T-helper 1 cell treated with Interleukin-12 subunit alpha and Interleukin-12 subunit beta and Interleukin-4 antibody, amounts not matched to agents 30 μg/mL and 1 μg/mL, for 36 hours (primary cell): Measurements from ENCODE around the gene ARSI.

Experiments used
- H3K27ac Mint-ChIP-seq: one replicate; pipeline ENCODE4 v1.8.0; 2021; ENCODE audit warnings: mild to moderate bottlenecking, mixed read lengths
- H3K27me3 Mint-ChIP-seq: one replicate; pipeline ENCODE4 v1.8.0; 2021; ENCODE audit warnings: low read depth, mixed read lengths
- H3K36me3 Mint-ChIP-seq: one replicate; pipeline ENCODE4 v1.8.0; 2021; ENCODE audit warnings: low read depth, mixed read lengths
- H3K4me1 Mint-ChIP-seq: one replicate; pipeline ENCODE4 v1.8.0; 2021; ENCODE audit warnings: low read depth, mixed read lengths
- H3K4me3 Mint-ChIP-seq: one replicate; pipeline ENCODE4 v1.8.0; 2021; ENCODE audit warnings: mild to moderate bottlenecking, moderate library complexity, mixed read lengths
- H3K9me3 Mint-ChIP-seq: one replicate; pipeline ENCODE4 v1.8.0; 2021; ENCODE audit warnings: mixed read lengths

The ARSI gene

DNA sequence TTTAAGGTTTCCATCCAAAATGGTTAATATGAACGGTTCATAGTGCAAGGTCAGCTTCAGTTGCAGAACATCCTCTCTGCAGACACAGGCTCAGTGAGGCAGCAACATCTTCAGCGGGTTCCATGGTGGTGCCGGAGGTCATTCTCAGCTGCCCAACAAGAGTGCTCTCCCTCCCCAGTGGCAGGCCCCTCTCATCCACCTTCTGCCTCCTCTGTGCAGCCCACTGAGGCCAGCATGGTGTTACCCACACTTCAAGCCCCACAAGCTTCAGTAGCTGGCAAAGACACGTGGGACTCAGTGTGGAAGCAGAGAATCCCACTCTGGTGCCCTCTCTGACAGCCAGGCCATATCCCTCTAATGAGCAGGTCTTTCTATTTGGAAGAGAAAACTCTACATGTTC lies 4.1 kb upstream of the ARSI start:
- Mint-ChIP-seq H3K4me1 (peaks cover 3% of the 10 kb centered on the region), H3K27ac (no peak overlapping the region), H3K4me3 (no peak overlapping the region), H3K27me3 (peaks cover 43% of the 10 kb centered on the region), H3K36me3 (no peaks in the 10 kb centered on the region), H3K9me3 (no peaks in the 10 kb centered on the region)

- Mint-ChIP-seq H3K27me3 (peaks cover 52% of the 10 kb centered on the region), H3K4me3 (no peak overlapping the region), H3K27ac (no peak overlapping the region), H3K36me3 (no peaks in the 10 kb centered on the region), H3K9me3 (no peaks in the 10 kb centered on the region), H3K4me1 (peaks cover 3% of the 10 kb centered on the region)
Measured at GRCh38 chr5:150305557-150305956, 2.9 kb upstream of the ARSI start.

GRCh38 chr5:150305095-150305494 lies 2.4 kb upstream of the ARSI start:
- Mint-ChIP-seq H3K36me3 (no peaks in the 10 kb centered on the region), H3K27me3 (peaks cover 55% of the 10 kb centered on the region), H3K4me1 (peaks cover 3% of the 10 kb centered on the region), H3K9me3 (no peaks in the 10 kb centered on the region), H3K4me3 (no peak overlapping the region), H3K27ac (no peak overlapping the region)

DNA sequence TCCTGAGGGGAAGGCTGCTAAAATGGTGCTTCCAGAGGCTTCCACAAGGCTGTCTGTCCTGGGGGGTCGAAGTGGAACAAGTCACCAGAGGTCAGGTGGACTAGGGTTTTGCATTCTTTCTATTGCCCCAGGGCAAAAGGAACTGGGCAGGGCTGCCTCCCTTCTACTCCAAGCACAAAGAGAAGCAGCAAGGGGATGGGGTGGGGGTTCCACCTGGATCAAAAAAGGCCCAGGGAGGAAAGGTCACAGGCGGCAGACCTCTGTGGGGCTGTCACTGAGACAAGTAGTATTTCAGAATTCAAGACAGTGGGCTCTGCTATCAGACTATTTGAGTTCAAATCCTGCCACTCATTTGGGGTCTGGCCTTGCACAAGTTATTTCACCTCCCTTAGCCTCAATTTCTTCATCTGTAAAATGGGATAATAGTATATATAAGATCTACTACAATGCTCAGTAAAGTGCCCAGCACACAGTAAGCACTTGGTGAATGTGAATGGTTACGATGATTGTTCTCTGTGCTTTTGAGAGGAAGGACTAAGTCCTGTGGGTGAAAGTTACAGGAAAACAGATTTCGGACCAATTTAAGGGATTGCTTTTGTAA lies 1.9 kb upstream of the ARSI start:
- H3K36me3 Mint-ChIP-seq, result no peaks in the 10 kb centered on the region
- no peaks in the 10 kb centered on the region for H3K9me3 Mint-ChIP-seq
- H3K27me3 Mint-ChIP-seq, result peaks cover 54% of the 10 kb centered on the region
- H3K4me1 Mint-ChIP-seq, result peaks cover 5% of the 10 kb centered on the region
- H3K4me3 Mint-ChIP-seq, result no peak overlapping the region
- no peak overlapping the region for H3K27ac Mint-ChIP-seq

- H3K36me3 Mint-ChIP-seq, result no peaks in the 10 kb centered on the region
- peaks cover 5% of the 10 kb centered on the region for H3K4me1 Mint-ChIP-seq
- H3K9me3 Mint-ChIP-seq, result no peaks in the 10 kb centered on the region
- H3K27me3 Mint-ChIP-seq, result peaks cover 52% of the 10 kb centered on the region
- no peak overlapping the region for H3K4me3 Mint-ChIP-seq
- no peak overlapping the region for H3K27ac Mint-ChIP-seq
Measured at GRCh38 chr5:150303660-150304386, 1.1 kb upstream of the ARSI start.

GRCh38 chr5:150303070-150303615 lies 438 bp upstream of the ARSI start:
- H3K4me3 Mint-ChIP-seq, result no peak overlapping the region
- H3K9me3 Mint-ChIP-seq, result no peaks in the 10 kb centered on the region
- H3K27ac Mint-ChIP-seq, result no peak overlapping the region
- H3K4me1 Mint-ChIP-seq, result peaks cover 5% of the 10 kb centered on the region
- no peaks in the 10 kb centered on the region for H3K36me3 Mint-ChIP-seq
- peaks cover 51% of the 10 kb centered on the region for H3K27me3 Mint-ChIP-seq

DNA sequence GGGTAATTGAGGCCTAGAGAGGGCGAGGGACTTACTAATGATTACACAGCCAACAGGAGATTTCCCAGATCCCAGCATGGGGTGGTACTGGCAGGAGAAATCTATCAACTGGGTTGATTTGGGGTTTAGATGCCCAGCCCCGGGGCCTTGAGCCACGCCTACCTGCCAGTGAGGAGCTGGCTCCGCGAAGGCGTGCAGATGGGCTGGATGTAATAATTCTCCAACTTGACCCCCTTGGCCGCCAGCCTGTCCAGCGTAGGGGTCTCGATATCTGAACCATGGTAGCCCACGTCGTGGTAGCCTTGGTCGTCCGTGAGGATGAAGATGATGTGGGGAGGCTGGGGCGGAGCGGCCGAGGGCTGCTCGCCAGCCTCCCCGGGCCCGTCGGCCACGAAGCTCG lies 804 bp downstream of the ARSI start:
- Mint-ChIP-seq H3K27ac (no peak overlapping the region), H3K4me1 (peaks cover 5% of the 10 kb centered on the region), H3K9me3 (no peaks in the 10 kb centered on the region), H3K36me3 (no peaks in the 10 kb centered on the region), H3K4me3 (no peak overlapping the region), H3K27me3 (peaks cover 47% of the 10 kb centered on the region)

- no peaks in the 10 kb centered on the region for H3K36me3 Mint-ChIP-seq
- H3K27me3 Mint-ChIP-seq, result peaks cover 47% of the 10 kb centered on the region
- no peaks in the 10 kb centered on the region for H3K9me3 Mint-ChIP-seq
- H3K4me3 Mint-ChIP-seq, result no peak overlapping the region
- H3K4me1 Mint-ChIP-seq, result peaks cover 5% of the 10 kb centered on the region
- H3K27ac Mint-ChIP-seq, result no peak overlapping the region
Measured at GRCh38 chr5:150301170-150301505, 1.6 kb downstream of the ARSI start.

DNA sequence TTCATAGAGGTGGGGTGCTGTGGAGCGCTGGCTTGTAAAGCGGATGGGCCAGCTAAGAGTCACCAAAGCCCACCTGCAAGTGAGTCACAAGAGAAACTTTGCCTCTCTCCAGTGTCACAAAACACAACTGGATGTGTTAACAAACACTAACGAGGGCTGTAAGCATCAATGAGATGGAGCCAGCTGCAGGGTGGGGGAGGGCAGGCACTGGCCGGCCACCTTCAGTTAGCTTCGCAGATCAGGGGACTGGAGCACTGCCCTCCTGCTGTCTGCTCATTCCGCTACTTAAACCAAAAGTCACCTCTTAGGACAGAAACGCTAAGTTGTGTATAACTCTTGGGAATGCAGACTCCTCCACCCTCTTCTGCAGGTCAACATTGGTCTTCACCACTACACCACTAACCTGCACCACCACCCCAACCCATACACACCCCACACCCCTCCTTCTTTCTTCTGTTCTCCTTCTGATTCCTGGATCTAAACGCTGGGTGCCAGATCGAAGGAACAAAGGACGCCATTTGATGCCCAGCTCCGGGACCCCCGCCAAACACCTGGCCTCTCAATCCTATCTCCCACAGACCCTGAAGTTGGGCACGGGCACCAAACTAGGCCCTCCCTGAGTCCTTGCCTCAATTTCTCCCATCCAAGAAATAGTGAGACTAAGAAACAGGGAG lies 2.1 kb downstream of the ARSI start:
- Mint-ChIP-seq H3K4me3 (no peak overlapping the region), H3K4me1 (peaks cover 4% of the 10 kb centered on the region), H3K27ac (no peak overlapping the region), H3K27me3 (peaks cover 45% of the 10 kb centered on the region), H3K9me3 (no peaks in the 10 kb centered on the region), H3K36me3 (no peaks in the 10 kb centered on the region)

GRCh38 chr5:150299571-150300327 lies 3.0 kb downstream of the ARSI start:
- H3K4me1 Mint-ChIP-seq, result peaks cover 1% of the 10 kb centered on the region
- no peak overlapping the region for H3K4me3 Mint-ChIP-seq
- H3K27me3 Mint-ChIP-seq, result peaks cover 37% of the 10 kb centered on the region
- H3K27ac Mint-ChIP-seq, result no peak overlapping the region
- no peaks in the 10 kb centered on the region for H3K9me3 Mint-ChIP-seq
- no peaks in the 10 kb centered on the region for H3K36me3 Mint-ChIP-seq

DNA sequence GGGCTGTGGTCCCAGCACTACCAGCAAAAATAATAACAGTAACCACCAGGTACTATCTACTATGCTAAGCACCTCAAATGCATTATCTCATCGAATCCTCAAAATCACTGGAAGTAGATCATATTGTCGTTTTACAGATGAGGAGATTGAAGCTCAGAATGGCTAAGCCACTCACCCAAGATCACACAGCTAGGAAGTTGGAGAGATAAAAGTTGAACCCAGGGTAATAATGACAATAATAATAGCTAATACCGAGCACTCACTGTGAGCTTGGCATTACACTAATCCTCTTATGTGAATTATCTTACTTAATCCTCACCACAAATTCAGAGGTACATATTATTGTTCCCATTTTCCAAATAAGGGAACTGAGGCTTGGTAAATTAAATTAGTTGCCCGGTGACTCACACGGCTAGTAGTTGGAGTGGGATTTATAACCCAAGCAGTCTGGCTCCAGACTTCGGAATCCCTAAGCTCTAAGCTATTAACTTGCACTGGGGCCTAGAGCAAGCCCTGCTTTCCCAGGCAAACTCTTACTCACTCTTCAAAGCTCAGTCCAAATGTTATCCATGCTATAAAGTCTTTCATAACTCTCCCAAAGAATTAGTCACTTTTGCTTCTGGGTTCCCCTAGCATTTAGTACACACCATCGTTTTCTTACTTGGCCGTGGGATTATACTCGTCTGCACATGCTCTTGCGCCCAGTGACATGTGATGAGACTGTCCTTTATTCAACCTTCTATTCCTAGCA lies 3.8 kb downstream of the ARSI start:
- peaks cover 1% of the 10 kb centered on the region for H3K4me1 Mint-ChIP-seq
- H3K4me3 Mint-ChIP-seq, result no peak overlapping the region

DNA sequence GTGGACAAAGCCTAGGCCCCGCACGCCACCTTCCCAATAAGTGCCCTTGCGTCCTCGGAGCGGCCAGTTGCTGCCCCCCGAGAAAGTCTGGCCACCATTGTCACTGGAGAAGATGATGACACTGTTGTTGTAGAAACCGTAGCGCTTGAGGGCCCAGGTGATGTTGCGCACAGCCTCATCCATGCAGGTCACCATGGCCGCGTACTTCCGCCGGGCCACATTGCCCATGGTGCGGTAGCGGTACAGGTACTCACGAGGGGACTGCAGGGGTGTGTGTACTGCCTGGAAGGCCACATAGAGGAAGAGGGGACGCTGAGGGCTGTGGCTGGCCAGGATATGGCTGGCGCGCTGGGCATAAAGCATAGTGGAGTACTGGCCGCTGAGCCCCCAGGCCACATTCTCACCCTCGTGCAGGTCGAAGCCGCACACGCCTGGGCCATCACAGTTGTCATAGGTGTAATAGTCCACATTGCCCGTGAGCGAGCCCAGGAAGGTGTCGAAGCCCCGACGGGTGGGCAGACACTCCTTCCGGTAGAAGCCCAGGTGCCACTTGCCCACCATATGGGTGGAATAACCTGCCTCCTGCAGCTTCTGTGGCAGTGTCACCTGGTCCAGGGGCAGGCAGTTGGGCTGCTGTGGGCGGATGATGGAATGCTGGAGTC lies 4.6 kb downstream of the ARSI start:
- no peaks in the 10 kb centered on the region for H3K9me3 Mint-ChIP-seq
- peaks cover 23% of the 10 kb centered on the region for H3K27me3 Mint-ChIP-seq
- H3K4me3 Mint-ChIP-seq, result no peak overlapping the region
- no peak overlapping the region for H3K27ac Mint-ChIP-seq
- H3K36me3 Mint-ChIP-seq, result no peaks in the 10 kb centered on the region
- H3K4me1 Mint-ChIP-seq, result peaks cover 1% of the 10 kb centered on the region

More for the DNA sequence above, 3.8 kb downstream of the ARSI start:
- Mint-ChIP-seq H3K9me3 (no peaks in the 10 kb centered on the region), H3K27me3 (peaks cover 31% of the 10 kb centered on the region), H3K27ac (no peak overlapping the region), H3K36me3 (no peaks in the 10 kb centered on the region)

DNA sequence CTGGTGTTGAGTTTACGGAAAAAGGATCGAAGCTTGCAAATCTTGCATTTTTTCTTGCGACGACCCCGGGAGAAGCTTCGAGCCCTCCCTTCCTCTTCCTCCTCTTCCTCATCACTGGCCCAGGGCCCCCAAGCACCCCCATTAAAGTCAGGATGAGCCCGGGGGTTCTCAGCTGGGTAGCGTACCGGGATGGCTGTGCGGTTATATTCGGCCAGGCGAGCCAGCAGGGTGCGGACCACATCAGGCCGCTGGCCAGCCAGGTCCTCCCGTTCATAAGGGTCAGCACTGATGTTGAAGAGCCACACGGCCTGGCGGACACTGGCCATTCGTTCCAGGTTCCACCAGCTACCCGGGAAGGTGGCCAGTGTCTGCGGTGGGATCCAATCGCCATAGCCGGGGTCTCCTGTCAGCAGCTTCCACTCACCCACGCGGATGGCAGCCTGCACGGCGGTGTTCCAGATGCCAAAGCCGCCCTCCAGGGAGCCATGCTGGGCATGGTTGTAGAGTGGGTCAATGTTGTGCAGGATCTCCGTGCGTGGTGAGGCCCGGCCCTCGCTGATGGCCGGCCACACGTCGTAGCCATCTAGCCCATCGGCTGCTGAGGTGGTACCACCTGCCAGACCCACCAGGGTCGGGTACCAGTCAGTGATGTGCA lies 5.3 kb downstream of the ARSI start:
- Mint-ChIP-seq H3K27me3 (peaks cover 24% of the 10 kb centered on the region), H3K36me3 (no peaks in the 10 kb centered on the region), H3K4me1 (peaks cover 1% of the 10 kb centered on the region), H3K4me3 (no peak overlapping the region), H3K27ac (no peak overlapping the region), H3K9me3 (no peaks in the 10 kb centered on the region)
